Measurements from ENCODE around the gene PAGR1. TPM values are rescaled to one million over a fixed set of nuclear protein-coding genes. Genes with fewer than 3 reads are reported as not detected.

Gene PAGR1
- total and polyA plus RNA-seq, 2 of the 13 experiments (the other 11 are each of a cell fraction or from before 2014, with no cell fraction given) = 9.8 to 66.4 TPM

DNA sequence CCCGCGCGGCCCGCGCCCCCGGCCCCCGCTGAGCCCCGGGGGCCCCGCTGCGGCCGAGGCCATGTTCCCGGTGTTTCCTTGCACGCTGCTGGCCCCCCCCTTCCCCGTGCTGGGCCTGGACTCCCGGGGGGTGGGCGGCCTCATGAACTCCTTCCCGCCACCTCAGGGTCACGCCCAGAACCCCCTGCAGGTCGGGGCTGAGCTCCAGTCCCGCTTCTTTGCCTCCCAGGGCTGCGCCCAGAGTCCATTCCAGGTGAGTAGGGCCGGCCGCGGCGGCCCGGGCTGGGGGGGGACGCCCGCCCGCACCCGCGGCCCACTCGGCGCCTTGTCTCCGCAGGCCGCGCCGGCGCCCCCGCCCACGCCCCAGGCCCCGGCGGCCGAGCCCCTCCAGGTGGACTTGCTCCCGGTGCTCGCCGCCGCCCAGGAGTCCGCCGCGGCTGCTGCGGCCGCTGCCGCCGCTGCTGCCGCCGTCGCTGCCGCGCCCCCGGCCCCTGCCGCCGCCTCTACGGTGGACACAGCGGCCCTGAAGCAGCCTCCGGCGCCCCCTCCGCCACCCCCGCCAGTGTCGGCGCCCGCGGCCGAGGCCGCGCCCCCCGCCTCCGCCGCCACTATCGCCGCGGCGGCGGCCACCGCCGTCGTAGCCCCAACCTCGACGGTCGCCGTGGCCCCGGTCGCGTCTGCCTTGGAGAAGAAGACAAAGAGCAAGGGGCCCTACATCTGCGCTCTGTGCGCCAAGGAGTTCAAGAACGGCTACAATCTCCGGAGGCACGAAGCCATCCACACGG is 9.1 kb upstream of the PAGR1 start (continued):
- TF ChIP-seq ZFP41 (CRISPR knock-in tag; IDR thresholded peaks at IDR 0.05; ENCODE audit: borderline replicate concordance) (no peak), ZNF451 (CRISPR knock-in tag; IDR thresholded peaks at IDR 0.05) (no peak), FUBP1 (CRISPR knock-in tag; IDR thresholded peaks at IDR 0.05; ENCODE audit: borderline replicate concordance) (no peak), NCOA5 (CRISPR knock-in tag; IDR thresholded peaks at IDR 0.05) (no peak), IKZF1 (IDR thresholded peaks at IDR 0.05) (no peak), STAT5B (CRISPR knock-in tag; IDR thresholded peaks at IDR 0.05) (no peak), ZNF564 (CRISPR knock-in tag; IDR thresholded peaks at IDR 0.05) (no peak), TAF1 (CRISPR knock-in tag; IDR thresholded peaks at IDR 0.05) (no peak; the same call in 1 of the 2 replicates), ZNF724P (CRISPR knock-in tag; IDR thresholded peaks at IDR 0.05; ENCODE audit: borderline replicate concordance) (no peak), MEF2D (CRISPR knock-in tag; IDR thresholded peaks at IDR 0.05) (no peak), RFXAP (CRISPR knock-in tag; IDR thresholded peaks at IDR 0.05; ENCODE audit: borderline replicate concordance) (no peak), ERF (CRISPR knock-in tag; IDR thresholded peaks at IDR 0.05) (no peak), ZNF33A (CRISPR knock-in tag; IDR thresholded peaks at IDR 0.05; ENCODE audit: borderline replicate concordance) (no peak), ZNF296 (CRISPR knock-in tag; conservative IDR thresholded peaks at IDR 0.05) (no peak), TARDBP (CRISPR knock-in tag; IDR thresholded peaks at IDR 0.05) (no peak), SP2 (CRISPR knock-in tag; IDR thresholded peaks at IDR 0.05) (no peak), ZNF441 (CRISPR knock-in tag; IDR thresholded peaks at IDR 0.05; ENCODE audit: borderline replicate concordance) (peak; percentile 31; the same call in 1 of the 2 replicates), NPAS2 (CRISPR knock-in tag; IDR thresholded peaks at IDR 0.05; ENCODE audit: borderline replicate concordance) (no peak), PHF5A (CRISPR knock-in tag; IDR thresholded peaks at IDR 0.05; ENCODE audit: low read depth, unreplicated experiment) (no peak), ZNF281 (CRISPR knock-in tag; IDR thresholded peaks at IDR 0.05; ENCODE audit: borderline replicate concordance) (peak; percentile 28; the same call in 1 of the 2 replicates), THAP8 (CRISPR knock-in tag; IDR thresholded peaks at IDR 0.05; ENCODE audit: borderline replicate concordance) (no peak), ZNF629 (CRISPR knock-in tag; conservative IDR thresholded peaks at IDR 0.05) (no peak), HHEX (CRISPR knock-in tag; IDR thresholded peaks at IDR 0.05) (no peak), ZMAT3 (CRISPR knock-in tag; conservative IDR thresholded peaks at IDR 0.05) (no peak), NFE2L1 (CRISPR knock-in tag; IDR thresholded peaks at IDR 0.05; ENCODE audit: borderline replicate concordance) (no peak), POLR2A (IDR thresholded peaks at IDR 0.05; ENCODE audit: insufficient read depth in 1 of 2, low read depth in 2 of 2, low read length in 2 of 2) (peak in 1 of 2 experiments; percentile 58; a peak in 1 of 4 replicates), NBN (conservative IDR thresholded peaks at IDR 0.05) (no peak), SAFB2 (CRISPR knock-in tag; IDR thresholded peaks at IDR 0.05; ENCODE audit: borderline replicate concordance, low read depth) (no peak)

Measured in HepG2 (cell line).